ENCODE results near the gene FHAD1. TPM values are rescaled to one million over a fixed set of nuclear protein-coding genes. Genes with fewer than 3 reads are reported as not detected.

Gene FHAD1
- total and polyA plus RNA-seq, 9 of the 15 experiments (the other 6 are each of a cell fraction or from before 2014, with no cell fraction given) = 0.32 to 2.1 (median 1.5) TPM; not detected in 1

DNA sequence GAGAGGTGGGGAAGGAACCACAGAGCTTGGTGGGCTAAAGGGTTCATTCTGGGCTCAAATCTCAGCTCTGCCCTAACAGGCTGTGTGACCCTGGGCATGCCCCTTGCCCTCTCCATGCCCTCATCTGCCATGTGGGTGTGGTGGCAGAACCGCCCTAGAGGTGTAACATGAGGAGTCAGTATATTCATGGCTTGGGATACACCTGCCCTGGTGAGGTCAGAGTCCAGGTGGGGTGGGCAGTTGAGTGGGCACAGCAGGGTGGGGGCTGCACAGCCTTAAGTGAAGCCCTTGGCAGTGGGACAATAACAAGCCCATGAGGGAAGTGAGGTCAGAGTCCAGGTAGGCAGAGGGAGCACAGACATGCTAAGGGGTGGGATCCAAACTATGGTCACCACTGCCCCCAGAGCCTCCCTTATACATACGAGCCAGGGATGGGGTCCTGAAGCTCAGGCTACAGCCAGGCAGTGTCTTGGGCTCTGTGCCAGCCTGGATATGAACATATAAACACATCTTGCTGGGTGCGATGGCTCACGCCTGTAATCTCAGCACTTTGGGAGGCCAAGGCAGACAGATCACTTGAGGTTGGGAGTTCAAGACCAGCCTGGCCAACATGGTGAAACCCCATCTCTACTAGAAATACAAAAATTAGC is 103.7 kb downstream of the FHAD1 start (continued):
- TF ChIP-seq, protein P1, sequence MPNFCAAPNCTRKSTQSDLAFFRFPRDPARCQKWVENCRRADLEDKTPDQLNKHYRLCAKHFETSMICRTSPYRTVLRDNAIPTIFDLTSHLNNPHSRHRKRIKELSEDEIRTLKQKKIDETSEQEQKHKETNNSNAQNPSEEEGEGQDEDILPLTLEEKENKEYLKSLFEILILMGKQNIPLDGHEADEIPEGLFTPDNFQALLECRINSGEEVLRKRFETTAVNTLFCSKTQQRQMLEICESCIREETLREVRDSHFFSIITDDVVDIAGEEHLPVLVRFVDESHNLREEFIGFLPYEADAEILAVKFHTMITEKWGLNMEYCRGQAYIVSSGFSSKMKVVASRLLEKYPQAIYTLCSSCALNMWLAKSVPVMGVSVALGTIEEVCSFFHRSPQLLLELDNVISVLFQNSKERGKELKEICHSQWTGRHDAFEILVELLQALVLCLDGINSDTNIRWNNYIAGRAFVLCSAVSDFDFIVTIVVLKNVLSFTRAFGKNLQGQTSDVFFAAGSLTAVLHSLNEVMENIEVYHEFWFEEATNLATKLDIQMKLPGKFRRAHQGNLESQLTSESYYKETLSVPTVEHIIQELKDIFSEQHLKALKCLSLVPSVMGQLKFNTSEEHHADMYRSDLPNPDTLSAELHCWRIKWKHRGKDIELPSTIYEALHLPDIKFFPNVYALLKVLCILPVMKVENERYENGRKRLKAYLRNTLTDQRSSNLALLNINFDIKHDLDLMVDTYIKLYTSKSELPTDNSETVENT (CRISPR knock-in tag; IDR thresholded peaks at IDR 0.05) = no peak
- TF ChIP-seq MYNN (IDR thresholded peaks at IDR 0.05) (no peak), MYNN (CRISPR knock-in tag; IDR thresholded peaks at IDR 0.05) (no peak), NFYB (IDR thresholded peaks at IDR 0.05; ENCODE audit: extremely low read depth, insufficient read length) (no peak), SMARCC2 (IDR thresholded peaks at IDR 0.05; ENCODE audit: low read depth) (no peak), ZFP1 (CRISPR knock-in tag; IDR thresholded peaks at IDR 0.05) (no peak), TOE1 (IDR thresholded peaks at IDR 0.05; ENCODE audit: borderline replicate concordance) (no peak), TOE1 (CRISPR knock-in tag; IDR thresholded peaks at IDR 0.05; ENCODE audit: borderline replicate concordance, low read depth) (no peak), TARDBP (IDR thresholded peaks at IDR 0.05) (no peak)
- TF ChIP-seq, protein P2, sequence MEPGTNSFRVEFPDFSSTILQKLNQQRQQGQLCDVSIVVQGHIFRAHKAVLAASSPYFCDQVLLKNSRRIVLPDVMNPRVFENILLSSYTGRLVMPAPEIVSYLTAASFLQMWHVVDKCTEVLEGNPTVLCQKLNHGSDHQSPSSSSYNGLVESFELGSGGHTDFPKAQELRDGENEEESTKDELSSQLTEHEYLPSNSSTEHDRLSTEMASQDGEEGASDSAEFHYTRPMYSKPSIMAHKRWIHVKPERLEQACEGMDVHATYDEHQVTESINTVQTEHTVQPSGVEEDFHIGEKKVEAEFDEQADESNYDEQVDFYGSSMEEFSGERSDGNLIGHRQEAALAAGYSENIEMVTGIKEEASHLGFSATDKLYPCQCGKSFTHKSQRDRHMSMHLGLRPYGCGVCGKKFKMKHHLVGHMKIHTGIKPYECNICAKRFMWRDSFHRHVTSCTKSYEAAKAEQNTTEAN (CRISPR knock-in tag; IDR thresholded peaks at IDR 0.05) = no peak
- TF ChIP-seq, protein P3, sequence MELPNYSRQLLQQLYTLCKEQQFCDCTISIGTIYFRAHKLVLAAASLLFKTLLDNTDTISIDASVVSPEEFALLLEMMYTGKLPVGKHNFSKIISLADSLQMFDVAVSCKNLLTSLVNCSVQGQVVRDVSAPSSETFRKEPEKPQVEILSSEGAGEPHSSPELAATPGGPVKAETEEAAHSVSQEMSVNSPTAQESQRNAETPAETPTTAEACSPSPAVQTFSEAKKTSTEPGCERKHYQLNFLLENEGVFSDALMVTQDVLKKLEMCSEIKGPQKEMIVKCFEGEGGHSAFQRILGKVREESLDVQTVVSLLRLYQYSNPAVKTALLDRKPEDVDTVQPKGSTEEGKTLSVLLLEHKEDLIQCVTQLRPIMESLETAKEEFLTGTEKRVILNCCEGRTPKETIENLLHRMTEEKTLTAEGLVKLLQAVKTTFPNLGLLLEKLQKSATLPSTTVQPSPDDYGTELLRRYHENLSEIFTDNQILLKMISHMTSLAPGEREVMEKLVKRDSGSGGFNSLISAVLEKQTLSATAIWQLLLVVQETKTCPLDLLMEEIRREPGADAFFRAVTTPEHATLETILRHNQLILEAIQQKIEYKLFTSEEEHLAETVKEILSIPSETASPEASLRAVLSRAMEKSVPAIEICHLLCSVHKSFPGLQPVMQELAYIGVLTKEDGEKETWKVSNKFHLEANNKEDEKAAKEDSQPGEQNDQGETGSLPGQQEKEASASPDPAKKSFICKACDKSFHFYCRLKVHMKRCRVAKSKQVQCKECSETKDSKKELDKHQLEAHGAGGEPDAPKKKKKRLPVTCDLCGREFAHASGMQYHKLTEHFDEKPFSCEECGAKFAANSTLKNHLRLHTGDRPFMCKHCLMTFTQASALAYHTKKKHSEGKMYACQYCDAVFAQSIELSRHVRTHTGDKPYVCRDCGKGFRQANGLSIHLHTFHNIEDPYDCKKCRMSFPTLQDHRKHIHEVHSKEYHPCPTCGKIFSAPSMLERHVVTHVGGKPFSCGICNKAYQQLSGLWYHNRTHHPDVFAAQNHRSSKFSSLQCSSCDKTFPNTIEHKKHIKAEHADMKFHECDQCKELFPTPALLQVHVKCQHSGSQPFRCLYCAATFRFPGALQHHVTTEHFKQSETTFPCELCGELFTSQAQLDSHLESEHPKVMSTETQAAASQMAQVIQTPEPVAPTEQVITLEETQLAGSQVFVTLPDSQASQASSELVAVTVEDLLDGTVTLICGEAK (IDR thresholded peaks at IDR 0.05) = no peak
- TF ChIP-seq, protein P3 (CRISPR knock-in tag; IDR thresholded peaks at IDR 0.05) = no peak

All from K562 (cell line).